Panc1 (cell line): ENCODE results near the gene SSNA1. TPM values are rescaled to one million over a fixed set of nuclear protein-coding genes. Genes with fewer than 3 reads are reported as not detected.

Experiments
- ATAC-seq: fragments of 200-7000 bp; cut with Tn5 transposase; 2 replicates; pipeline ENCODE4 v1.9.1; 2020; ENCODE audit warnings: mild to moderate bottlenecking, moderate library complexity
- BruUV-seq: library from RNA; stranded (reverse); fragments of 400-500 nt; replicated peaks from 2 replicates; lab custom pipeline; 2021; lab: Mats Ljungman, UMichigan
- CTCF ChIA-PET: fragments of 300-600 bp; sonication (Branson Sonifier 250); formaldehyde crosslinking; loops from one replicate; lab custom pipeline; 2022; ENCODE audit warnings: antibody characterized with exemption; lab: Charles Lee
- POLR2A ChIA-PET: fragments of 300-600 bp; sonication (Branson Sonifier 250); formaldehyde crosslinking; loops from one replicate; lab custom pipeline; 2022; ENCODE audit warnings: antibody characterized with exemption; lab: Charles Lee
- DNase-seq: peaks from one replicate; pipeline ENCODE4 v3.0.0-alpha.2; 2010; ENCODE audit warnings: low read depth, low spot score
- H3K27ac ChIP-seq: 2 replicates; pipeline ENCODE4 v1.5.1; 2011; ENCODE audit warnings: mild to moderate bottlenecking, low read length, inconsistent platforms
- H3K27me3 ChIP-seq: fragments of 200-500 bp; sonication (Bioruptor generic); 2 replicates; pipeline ENCODE4 v1.6.0; 2014; ENCODE audit warnings: low read length, inconsistent platforms; ENCODE audit not compliant: control insufficient read depth, insufficient read depth
- H3K36me3 ChIP-seq: fragments of 200-500 bp; sonication (Bioruptor generic); 2 replicates; pipeline ENCODE4 v1.5.1; 2014; ENCODE audit warnings: inconsistent platforms, mild to moderate bottlenecking, low read length, moderate library complexity; ENCODE audit not compliant: control insufficient read depth, insufficient read depth
- H3K4me1 ChIP-seq: 2 replicates; pipeline ENCODE4 v1.5.1; 2011; ENCODE audit warnings: inconsistent platforms, mild to moderate bottlenecking, low read length, moderate library complexity; ENCODE audit not compliant: control insufficient read depth, insufficient read depth
- H3K4me3 ChIP-seq, 2 experiments: 2 replicates each; pipeline ENCODE4 v1.5.1; 2011 to 2012; ENCODE audit warnings: low read depth in 2 of 2, low read length in 2 of 2, mild to moderate bottlenecking in 2 of 2, inconsistent platforms in 1 of 2, moderate library complexity in 1 of 2
- H3K9me3 ChIP-seq: fragments of 200-500 bp; sonication (Bioruptor generic); 2 replicates; pipeline ENCODE4 v1.5.1; 2014; ENCODE audit warnings: low read depth, mild to moderate bottlenecking, inconsistent platforms, low read length, moderate library complexity; ENCODE audit not compliant: control insufficient read depth, insufficient read depth
- CTCF ChIP-seq: fragments of 450-650 bp; IDR thresholded peaks from 2 replicates; pipeline ENCODE4 v1.5.1; 2017; ENCODE audit warnings: mild to moderate bottlenecking
- POLR2AphosphoS5 ChIP-seq: IDR thresholded peaks from 2 replicates; pipeline ENCODE4 v1.6.1; 2012; ENCODE audit warnings: mild to moderate bottlenecking, low read depth, low read length, moderate library complexity
- REST ChIP-seq, 2 experiments: IDR thresholded peaks; 2 replicates each; pipeline ENCODE4 v1.6.1; 2011 to 2012; ENCODE audit warnings: low read depth in 2 of 2, control low read depth in 1 of 2, low read length in 1 of 2, mild to moderate bottlenecking in 1 of 2, moderate library complexity in 1 of 2; ENCODE audit not compliant: insufficient read depth in 1 of 2
- SIN3A ChIP-seq: IDR thresholded peaks from 2 replicates; pipeline ENCODE4 v1.6.1; 2012; ENCODE audit warnings: low read depth, mild to moderate bottlenecking, low read length, moderate library complexity, borderline replicate concordance; ENCODE audit not compliant: insufficient read depth
- TCF7L2 ChIP-seq: IDR thresholded peaks from 2 replicates; pipeline ENCODE4 v1.6.1; 2011; ENCODE audit warnings: mild to moderate bottlenecking, low read depth, low read length, inconsistent platforms
- in situ Hi-C: cut with HindIII; loops from 2 replicates; pipeline ENCODE4 v1.10.0; 2016; ENCODE audit warnings: low sequenced_read_pairs, low pct_unique_long_range_greater_than_20kb
- intact Hi-C: fragments of 100-400 bp; cut with micrococcal nuclease; formaldehyde crosslinking; loops from one replicate; pipeline ENCODE4 v1.10.0; 2022; ENCODE audit not compliant: unreplicated experiment
- total RNA-seq: library from RNA; stranded (reverse); gene quantifications from one replicate; pipeline ENCODE4 v1.2.1, GENCODE V29; 2021; ENCODE audit not compliant: unreplicated experiment

The SSNA1 gene
- total RNA-seq, 1 experiment from 2014 or later = 86.9 TPM

DNA sequence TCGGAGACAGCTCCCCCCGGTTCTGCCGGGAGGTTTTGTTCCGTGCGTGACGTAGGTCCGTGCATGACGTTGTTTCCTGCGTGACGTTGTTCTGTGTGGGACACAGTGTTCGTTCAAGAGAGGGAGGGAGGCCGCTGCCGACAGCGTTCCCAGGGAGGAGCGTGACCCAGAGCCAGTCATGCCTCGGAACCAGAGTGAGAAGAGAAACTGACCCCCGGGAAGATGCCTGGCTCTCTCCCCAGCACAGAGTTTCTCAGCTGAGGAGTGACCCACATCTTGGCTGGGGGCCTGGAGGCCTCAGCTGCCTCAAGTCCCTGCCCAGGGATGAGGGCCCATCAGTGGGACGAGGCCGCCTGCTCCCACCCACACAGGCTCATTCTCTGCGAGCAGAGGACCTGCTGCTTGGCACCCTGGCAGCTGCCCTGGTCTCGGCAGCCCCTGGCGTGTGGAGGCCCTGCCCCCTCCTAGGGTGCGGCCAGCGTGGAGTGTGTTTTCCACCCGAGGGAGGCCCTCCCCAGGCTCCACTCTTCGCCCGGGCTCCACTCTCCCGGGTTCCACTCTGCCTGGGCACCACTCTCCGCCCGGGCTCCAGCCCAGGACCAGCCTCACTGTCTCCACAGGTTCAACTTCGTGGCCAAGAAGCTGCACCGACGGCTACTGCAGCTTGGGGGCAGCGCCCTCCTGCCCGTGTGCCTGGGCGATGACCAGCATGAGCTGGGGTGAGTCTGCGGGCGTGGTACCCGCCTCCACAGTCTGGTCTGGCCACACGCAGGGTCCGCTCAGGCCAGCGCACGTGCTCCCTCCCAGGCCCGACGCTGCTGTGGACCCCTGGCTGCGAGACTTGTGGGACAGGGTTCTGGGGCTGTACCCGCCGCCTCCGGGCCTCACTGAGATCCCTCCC, 24.9 kb downstream of the SSNA1 start:
- ChIA-PET POLR2A (no interaction called here), CTCF (interaction anchor here (0.5 to 1.3 kb wide), 4 partner anchors 10 to 23 kb away, joined by 3 to 10 read pairs (median 4); partner anchors contain the start of gene RNF224)
- no peak for ATAC-seq

DNA sequence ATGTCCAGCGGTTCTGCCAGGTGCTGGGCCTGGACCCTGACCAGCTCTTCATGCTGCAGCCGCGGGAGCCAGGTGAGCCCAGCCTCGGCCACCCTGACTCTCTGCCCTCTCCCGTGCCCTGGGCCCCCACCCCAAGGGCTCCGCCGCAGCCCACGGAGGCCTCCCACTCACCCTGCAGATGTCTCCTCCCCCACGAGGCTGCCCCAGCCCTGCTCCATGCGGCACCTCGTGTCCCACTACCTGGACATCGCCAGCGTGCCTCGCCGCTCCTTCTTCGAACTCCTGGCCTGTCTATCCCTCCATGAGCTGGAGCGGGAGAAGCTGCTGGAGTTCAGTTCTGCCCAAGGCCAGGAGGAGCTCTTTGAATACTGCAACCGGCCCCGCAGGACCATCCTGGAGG, 26.1 kb downstream of the SSNA1 start:
- Histone ChIP-seq H3K36me3 (no peaks in the 10 kb centered on the region), H3K4me3 (no peak overlapping the region), H3K4me1 (peaks cover 18% of the 10 kb centered on the region), H3K27ac (no peak overlapping the region), H3K9me3 (no peaks in the 10 kb centered on the region), H3K27me3 (no peaks in the 10 kb centered on the region)
- intact Hi-C loops = no loop called here
- DNase-seq = no peak
- BruUV-seq = no TSS peak
- ATAC-seq = no peak
- ChIA-PET CTCF (interaction anchor here (1.3 kb wide), 1 partner anchor 13 kb away, joined by 6 read pairs; the partner anchor contains the start of gene RNF224), POLR2A (no interaction called here)
- TF ChIP-seq TCF7L2 (no peak), CTCF (no peak), SIN3A (no peak), POLR2AphosphoS5 (no peak), REST (IDR thresholded peaks at IDR 0.05; ENCODE audit: insufficient read depth in 1 of 2, low read depth in 2 of 2, low read length in 1 of 2) (no peak)
- in situ Hi-C loops = no loop called here

More for the DNA sequence above, 24.9 kb downstream of the SSNA1 start:
- peaks cover 8% of the 10 kb centered on the region for H3K4me1 ChIP-seq
- DNase-seq = no peak
- no peaks in the 10 kb centered on the region for H3K27me3 ChIP-seq
- intact Hi-C loops (no loop called here), in situ Hi-C loops (no loop called here)
- no TSS peak for BruUV-seq
- no peak overlapping the region for H3K27ac ChIP-seq
- no peaks in the 10 kb centered on the region for H3K9me3 ChIP-seq
- H3K4me3 ChIP-seq = no peak overlapping the region
- no peaks in the 10 kb centered on the region for H3K36me3 ChIP-seq
- TF ChIP-seq CTCF = peak; percentile 69
- no peak for TF ChIP-seq SIN3A
